GM10266 (cell line): ENCODE data around the gene ZFYVE21.
"Not testable (repeated sequence)": the region's sequence is repeated elsewhere in the genome, so short reads cannot be mapped to it uniquely, and the experiment has no call there.

Experiments used
- DNase-seq: peaks from one replicate; pipeline ENCODE4 v3.0.0; 2012; ENCODE audit errors: extremely low spot score
- TF ChIP-seq, protein P1 (sequence below): IDR thresholded peaks from 2 replicates; pipeline ENCODE4 v1.5.1; 2012; ENCODE audit warnings: mild to moderate bottlenecking, low read depth; ENCODE audit not compliant: control insufficient read depth, insufficient read depth; ENCODE audit errors: missing control alignments

Gene ZFYVE21

DNA sequence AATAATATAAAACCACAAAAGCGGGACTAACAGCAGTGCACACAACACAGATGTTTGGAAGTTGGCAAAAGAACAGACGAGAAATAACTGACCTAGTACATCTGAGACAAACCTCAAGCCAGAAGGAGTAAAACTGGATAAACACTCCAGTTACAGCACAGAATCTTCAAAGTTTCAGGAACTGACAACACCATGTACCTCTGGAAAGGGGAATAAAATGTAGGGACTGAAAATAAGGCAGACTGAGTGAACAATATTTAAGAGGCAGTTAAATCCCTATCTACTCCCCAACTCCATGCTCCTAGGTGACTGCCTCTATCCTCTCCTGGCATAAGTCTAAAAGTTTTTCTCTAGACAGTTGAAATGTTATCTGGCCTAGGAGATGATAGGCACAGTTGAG lies 57.9 kb downstream of the ZFYVE21 start:
- TF ChIP-seq, protein P1, sequence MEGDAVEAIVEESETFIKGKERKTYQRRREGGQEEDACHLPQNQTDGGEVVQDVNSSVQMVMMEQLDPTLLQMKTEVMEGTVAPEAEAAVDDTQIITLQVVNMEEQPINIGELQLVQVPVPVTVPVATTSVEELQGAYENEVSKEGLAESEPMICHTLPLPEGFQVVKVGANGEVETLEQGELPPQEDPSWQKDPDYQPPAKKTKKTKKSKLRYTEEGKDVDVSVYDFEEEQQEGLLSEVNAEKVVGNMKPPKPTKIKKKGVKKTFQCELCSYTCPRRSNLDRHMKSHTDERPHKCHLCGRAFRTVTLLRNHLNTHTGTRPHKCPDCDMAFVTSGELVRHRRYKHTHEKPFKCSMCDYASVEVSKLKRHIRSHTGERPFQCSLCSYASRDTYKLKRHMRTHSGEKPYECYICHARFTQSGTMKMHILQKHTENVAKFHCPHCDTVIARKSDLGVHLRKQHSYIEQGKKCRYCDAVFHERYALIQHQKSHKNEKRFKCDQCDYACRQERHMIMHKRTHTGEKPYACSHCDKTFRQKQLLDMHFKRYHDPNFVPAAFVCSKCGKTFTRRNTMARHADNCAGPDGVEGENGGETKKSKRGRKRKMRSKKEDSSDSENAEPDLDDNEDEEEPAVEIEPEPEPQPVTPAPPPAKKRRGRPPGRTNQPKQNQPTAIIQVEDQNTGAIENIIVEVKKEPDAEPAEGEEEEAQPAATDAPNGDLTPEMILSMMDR: no peak
- DNase-seq: no peak

DNA sequence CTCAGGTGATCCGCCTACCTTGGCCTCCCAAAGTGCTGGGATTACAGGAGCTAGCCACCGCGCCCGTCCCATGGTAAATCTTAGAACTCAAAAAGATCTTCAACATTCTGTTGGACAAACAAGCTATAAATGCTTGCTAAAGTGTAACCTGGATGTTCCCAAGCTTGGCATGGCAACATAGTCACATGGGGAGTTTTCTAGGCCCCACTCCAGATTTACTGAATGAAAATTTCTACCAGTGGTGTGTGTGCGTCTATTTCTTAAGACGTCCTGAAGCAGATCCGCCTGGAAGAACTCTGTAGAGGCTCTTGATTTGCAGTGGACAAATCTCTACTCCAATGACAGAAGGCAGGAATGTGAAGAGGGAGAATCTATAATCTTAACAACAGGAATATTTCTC lies 59.9 kb downstream of the ZFYVE21 start:
- DNase-seq: no peak
- TF ChIP-seq, protein P1: no peak

DNA sequence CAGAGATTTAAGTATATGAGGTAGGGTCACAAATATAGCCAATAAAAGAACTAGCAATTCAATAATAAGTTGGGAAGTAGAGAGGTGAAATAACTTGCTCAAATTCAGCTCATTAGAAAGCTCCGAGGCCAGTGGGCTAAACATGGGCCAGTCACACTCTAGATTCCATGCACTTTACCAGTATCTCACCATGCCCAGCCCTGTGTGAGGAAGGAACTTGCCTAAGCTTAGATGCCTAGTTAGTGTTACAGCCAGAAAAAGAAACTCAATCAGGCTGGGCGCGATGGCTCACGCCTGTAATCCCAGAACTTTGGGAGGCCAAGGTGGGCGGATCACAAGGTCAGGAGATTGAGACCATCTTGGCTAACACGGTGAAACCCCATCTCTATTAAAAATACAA lies 60.7 kb downstream of the ZFYVE21 start:
- DNase-seq: not testable (repeated sequence)

DNA sequence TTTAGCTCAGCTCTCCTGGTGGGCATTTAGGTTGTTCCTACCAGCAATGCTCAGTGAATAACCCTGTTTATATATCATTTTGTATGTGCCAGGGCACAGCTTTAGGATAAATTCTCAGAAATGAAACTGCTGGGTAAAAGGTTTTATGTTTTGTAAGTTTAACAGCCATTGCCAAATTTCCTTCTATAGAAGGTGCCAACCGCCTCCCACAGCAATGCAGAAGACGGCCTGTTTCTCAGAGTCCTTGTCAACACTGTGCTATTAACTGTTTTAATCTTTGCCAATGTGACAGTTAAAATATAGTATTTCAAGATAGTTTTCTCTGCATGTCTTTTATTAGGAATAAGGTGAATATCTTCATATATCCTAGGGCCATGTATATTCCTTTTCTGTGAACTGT lies 66.8 kb downstream of the ZFYVE21 start:
- TF ChIP-seq, protein P1: no peak
- no peak for DNase-seq
